Mesenchymal stem cell (in vitro differentiated cells and primary cell): ENCODE results near the gene GRM7.

Source experiments
- DNase-seq: peaks from one replicate; pipeline ENCODE4 v3.0.0-alpha.2; 2013
- H2AFZ ChIP-seq: one replicate; pipeline ENCODE4 v1.6.1; 2013; ENCODE audit warnings: low read depth, mild to moderate bottlenecking, control low read depth, inconsistent platforms, low read length, moderate library complexity
- H2AK5ac ChIP-seq: 2 replicates; pipeline ENCODE4 v1.6.1; 2013; ENCODE audit warnings: low read length, moderate library complexity, mild to moderate bottlenecking, inconsistent platforms; ENCODE audit not compliant: severe bottlenecking
- H2BK120ac ChIP-seq: one replicate; pipeline ENCODE4 v1.6.1; 2013; ENCODE audit warnings: low read depth, mild to moderate bottlenecking, inconsistent platforms, low read length, moderate library complexity
- H2BK12ac ChIP-seq, 2 experiments: one replicate each; pipeline ENCODE4 v1.6.1; 2013; ENCODE audit warnings: inconsistent platforms in 2 of 2, low read length in 2 of 2, mild to moderate bottlenecking in 2 of 2, moderate library complexity in 2 of 2, control low read depth in 1 of 2
- H2BK15ac ChIP-seq: one replicate; pipeline ENCODE4 v1.6.1; 2013; ENCODE audit warnings: mild to moderate bottlenecking, low read depth, inconsistent platforms; ENCODE audit not compliant: poor library complexity, severe bottlenecking
- H2BK5ac ChIP-seq: 2 replicates; pipeline ENCODE4 v1.6.1; 2013; ENCODE audit warnings: low read depth, mild to moderate bottlenecking, low read length, control low read depth, inconsistent platforms; ENCODE audit not compliant: poor library complexity, severe bottlenecking
- H3K14ac ChIP-seq, 2 experiments: one replicate each; pipeline ENCODE4 v1.6.1; 2013; ENCODE audit warnings: inconsistent platforms in 2 of 2, low read length in 2 of 2, control low read depth in 1 of 2, mild to moderate bottlenecking in 1 of 2, moderate library complexity in 1 of 2
- H3K18ac ChIP-seq, 2 experiments: one replicate each; pipeline ENCODE4 v1.6.1; 2013; ENCODE audit warnings: inconsistent platforms in 2 of 2, low read length in 2 of 2, control low read depth in 1 of 2, low read depth in 1 of 2, mild to moderate bottlenecking in 1 of 2
- H3K23ac ChIP-seq, 2 experiments: one replicate each; pipeline ENCODE4 v1.6.1; 2013; ENCODE audit warnings: inconsistent platforms in 2 of 2, low read length in 2 of 2, mild to moderate bottlenecking in 2 of 2, moderate library complexity in 2 of 2, control low read depth in 1 of 2
- H3K27ac ChIP-seq: 2 replicates; pipeline ENCODE4 v1.5.1; 2013; ENCODE audit warnings: mild to moderate bottlenecking, moderate library complexity, low read length, control low read depth, inconsistent platforms; ENCODE audit not compliant: poor library complexity, severe bottlenecking
- H3K27me3 ChIP-seq, 2 experiments: 2 replicates each; pipeline versions ENCODE4 v1.6.1 to v1.7.0; 2013; ENCODE audit warnings: low read length in 2 of 2, mild to moderate bottlenecking in 2 of 2, moderate library complexity in 2 of 2, control low read depth in 1 of 2, inconsistent platforms in 1 of 2; ENCODE audit not compliant: control insufficient read depth in 1 of 2, insufficient read depth in 1 of 2
- H3K36me3 ChIP-seq, 2 experiments: 2 replicates each; pipeline versions ENCODE4 v1.6.1 to v1.7.0; 2013; ENCODE audit warnings: low read length in 2 of 2, control low read depth in 1 of 2, inconsistent platforms in 1 of 2, low read depth in 1 of 2, mild to moderate bottlenecking in 1 of 2; ENCODE audit not compliant: insufficient read depth in 2 of 2, control insufficient read depth in 1 of 2
- H3K4ac ChIP-seq, 2 experiments: one replicate each; pipeline ENCODE4 v1.6.1; 2013; ENCODE audit warnings: inconsistent platforms in 2 of 2, low read length in 2 of 2, mild to moderate bottlenecking in 2 of 2, moderate library complexity in 2 of 2, control low read depth in 1 of 2, low read depth in 1 of 2
- H3K4me1 ChIP-seq: 2 replicates; pipeline ENCODE4 v1.6.1; 2013; ENCODE audit warnings: low read depth, low read length, control low read depth; ENCODE audit not compliant: control insufficient read depth, insufficient read depth
- H3K4me2 ChIP-seq: 2 replicates; pipeline ENCODE4 v1.6.1; 2013; ENCODE audit warnings: low read length, mild to moderate bottlenecking, inconsistent platforms; ENCODE audit not compliant: poor library complexity, severe bottlenecking
- H3K4me3 ChIP-seq, 2 experiments: 2 replicates each; pipeline versions ENCODE4 v1.5.1 to v1.7.0; 2013; ENCODE audit warnings: low read length in 2 of 2, mild to moderate bottlenecking in 2 of 2, control low read depth in 1 of 2, low read depth in 1 of 2; ENCODE audit not compliant: insufficient read depth in 1 of 2
- H3K79me1 ChIP-seq: replicated peaks from 2 replicates; pipeline ENCODE4 v1.6.1; 2013; ENCODE audit warnings: mild to moderate bottlenecking, control low read depth, low read length, inconsistent platforms; ENCODE audit not compliant: poor library complexity, severe bottlenecking
- H3K9ac ChIP-seq: 2 replicates; pipeline ENCODE4 v1.7.0; 2013; ENCODE audit warnings: mild to moderate bottlenecking, low read length, moderate library complexity
- H3K9me3 ChIP-seq: 2 replicates; pipeline ENCODE4 v1.7.0; 2013; ENCODE audit warnings: mild to moderate bottlenecking, low read length; ENCODE audit not compliant: control insufficient read depth
- H4K8ac ChIP-seq: one replicate; pipeline ENCODE4 v1.6.1; 2013; ENCODE audit warnings: inconsistent platforms, mild to moderate bottlenecking, low read length, moderate library complexity
- H4K91ac ChIP-seq: one replicate; pipeline ENCODE4 v1.6.1; 2013; ENCODE audit warnings: mild to moderate bottlenecking, low read length, inconsistent platforms
- WGBS: methylation state at CpG from one replicate; pipeline ENCODE4 v1.1.7; 2013; ENCODE audit warnings: mixed read lengths; 5-methylcytosine and 5-hydroxymethylcytosine counted together

Gene GRM7

GRCh38 chr3:7241584-7242302, 380.8 kb downstream of the GRM7 start:
- H2BK5ac ChIP-seq, result no peak overlapping the region
- H3K27me3 ChIP-seq, result no peaks in the 10 kb centered on the region
- no peaks in the 10 kb centered on the region for H3K36me3 ChIP-seq
- H3K4ac ChIP-seq, result no peak overlapping the region
- no peak overlapping the region for H3K14ac ChIP-seq
- H3K9ac ChIP-seq, result no peak overlapping the region
- H2AFZ ChIP-seq, result no peak overlapping the region
- no peak overlapping the region for H3K27ac ChIP-seq
- H2AK5ac ChIP-seq, result no peak overlapping the region
- H4K8ac ChIP-seq, result no peak overlapping the region
- 85% methylated on average over 4 of the region's 4 CpGs for WGBS
- H3K4me3 ChIP-seq, result no peak overlapping the region
- H3K79me1 ChIP-seq, result no peaks in the 10 kb centered on the region
- H2BK15ac ChIP-seq, result no peak overlapping the region
- H2BK12ac ChIP-seq, result no peak overlapping the region
- H3K4me1 ChIP-seq, result no peaks in the 10 kb centered on the region
- no peak overlapping the region for H4K91ac ChIP-seq
- no peak overlapping the region for H3K4me2 ChIP-seq
- no peak overlapping the region for H3K23ac ChIP-seq
- H3K9me3 ChIP-seq, result no peaks in the 10 kb centered on the region
- peak; percentile 2 for DNase-seq
- H3K18ac ChIP-seq, result no peak overlapping the region
- no peak overlapping the region for H2BK120ac ChIP-seq

GRCh38 chr3:7242303-7242635, 381.4 kb downstream of the GRM7 start:
- H3K79me1 ChIP-seq, result no peaks in the 10 kb centered on the region
- H2AFZ ChIP-seq, result no peak overlapping the region
- DNase-seq, result no peak
- H3K18ac ChIP-seq, result no peak overlapping the region
- H3K23ac ChIP-seq, result no peak overlapping the region
- no peak overlapping the region for H3K4ac ChIP-seq
- no peak overlapping the region for H4K8ac ChIP-seq
- H2BK12ac ChIP-seq, result no peak overlapping the region
- no peak overlapping the region for H3K27ac ChIP-seq
- no peak overlapping the region for H2BK120ac ChIP-seq
- no peaks in the 10 kb centered on the region for H3K27me3 ChIP-seq
- no peaks in the 10 kb centered on the region for H3K4me1 ChIP-seq
- no peak overlapping the region for H2BK15ac ChIP-seq
- H3K9me3 ChIP-seq, result no peaks in the 10 kb centered on the region
- H3K36me3 ChIP-seq, result no peaks in the 10 kb centered on the region
- no peak overlapping the region for H3K9ac ChIP-seq
- no peak overlapping the region for H2AK5ac ChIP-seq
- no peak overlapping the region for H3K4me3 ChIP-seq
- no peak overlapping the region for H3K4me2 ChIP-seq
- H2BK5ac ChIP-seq, result no peak overlapping the region
- no peak overlapping the region for H4K91ac ChIP-seq
- H3K14ac ChIP-seq, result no peak overlapping the region

GRCh38 chr3:7249493-7250076, 388.7 kb downstream of the GRM7 start:
- Histone ChIP-seq H3K36me3 (no peaks in the 10 kb centered on the region), H3K27me3 (no peaks in the 10 kb centered on the region), H4K8ac (no peak overlapping the region), H2AFZ (no peak overlapping the region), H3K4me2 (no peak overlapping the region), H3K27ac (no peak overlapping the region), H3K4ac (no peak overlapping the region), H2BK5ac (no peak overlapping the region), H3K14ac (no peak overlapping the region), H4K91ac (no peak overlapping the region), H3K18ac (no peak overlapping the region), H3K79me1 (no peaks in the 10 kb centered on the region), H3K9ac (no peak overlapping the region), H2AK5ac (no peak overlapping the region), H3K4me1 (no peaks in the 10 kb centered on the region), H2BK12ac (peak overlapping the region in 1 of 2 experiments; percentile 8), H2BK120ac (no peak overlapping the region), H3K23ac (no peak overlapping the region), H3K4me3 (no peak overlapping the region), H2BK15ac (no peak overlapping the region), H3K9me3 (no peaks in the 10 kb centered on the region)
- DNase-seq, result peak; percentile 68
- WGBS, result 83% methylated on average over 5 of the region's 5 CpGs

DNA sequence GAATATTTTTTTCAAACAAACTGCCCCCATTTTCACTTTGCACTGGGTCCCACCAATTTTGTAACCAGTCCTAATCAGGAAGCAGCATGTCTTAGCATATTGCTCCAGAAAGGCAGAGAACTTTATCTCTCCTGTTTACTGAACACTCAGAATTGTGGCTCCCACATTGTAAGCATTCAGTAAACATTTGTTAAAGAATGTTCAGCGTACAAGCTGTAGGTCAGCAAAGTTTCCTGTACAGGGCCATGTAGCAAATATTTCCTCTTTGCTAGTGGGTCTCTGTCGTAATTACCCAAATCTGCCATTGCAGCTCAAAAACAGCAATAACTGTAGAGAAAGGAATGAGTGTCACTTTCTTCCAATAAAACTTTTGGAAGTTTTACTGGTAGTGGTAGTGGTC, 393.3 kb downstream of the GRM7 start:
- Histone ChIP-seq H2AK5ac (no peak overlapping the region), H3K9ac (no peak overlapping the region), H4K8ac (no peak overlapping the region), H3K36me3 (no peaks in the 10 kb centered on the region), H2BK12ac (no peak overlapping the region), H2AFZ (no peak overlapping the region), H3K27ac (no peak overlapping the region), H3K4me3 (no peak overlapping the region), H3K14ac (no peak overlapping the region), H3K27me3 (no peaks in the 10 kb centered on the region), H4K91ac (no peak overlapping the region), H3K9me3 (peaks cover 5% of the 10 kb centered on the region), H3K23ac (no peak overlapping the region), H3K18ac (peak overlapping the region in 1 of 2 experiments; percentile 89), H3K79me1 (no peaks in the 10 kb centered on the region), H2BK15ac (no peak overlapping the region), H3K4ac (peak overlapping the region in 1 of 2 experiments; percentile 59), H3K4me1 (no peaks in the 10 kb centered on the region), H2BK5ac (no peak overlapping the region), H3K4me2 (no peak overlapping the region), H2BK120ac (no peak overlapping the region)
- DNase-seq, result peak; percentile 84
- 0% methylated on average over 1 of the region's 2 CpGs for WGBS
